Spleen (tissue), 11 donors: ENCODE results near the gene OSGIN1. TPM values are rescaled to one million over a fixed set of nuclear protein-coding genes. Genes with fewer than 3 reads are reported as not detected.

ENCODE experiments used
- DNase-seq: peaks from one replicate; pipeline ENCODE4 v3.0.0-alpha.2; 2020
- H3K27ac ChIP-seq, 8 donors: fragments of 200-600 bp; sonication (generic) in 7 of 8; 1 replicate in 4 of 8; 2 replicates in 4 of 8; pipeline versions ENCODE4 v1.5.0 to v1.8.0; 2016 to 2021; ENCODE audit warnings: inconsistent platforms in 4 of 8, mild to moderate bottlenecking in 4 of 8, moderate library complexity in 1 of 8
- H3K27me3 ChIP-seq, 7 donors: fragments of 200-600 bp; sonication (generic) in 6 of 7; replicated peaks in 1 of 7; 1 replicate in 4 of 7; 2 replicates in 3 of 7; pipeline versions ENCODE4 v1.5.0 to v1.8.0; 2016 to 2021; ENCODE audit warnings: inconsistent platforms in 3 of 7, mild to moderate bottlenecking in 1 of 7
- H3K36me3 ChIP-seq, 6 donors: fragments of 200-600 bp; sonication (generic) in 5 of 6; 1 replicate in 4 of 6; 2 replicates in 2 of 6; pipeline versions ENCODE4 v1.5.0 to v1.8.0; 2016 to 2021; ENCODE audit warnings: inconsistent platforms in 2 of 6
- H3K4me1 ChIP-seq, 6 donors: fragments of 200-600 bp; sonication (generic) in 5 of 6; 1 replicate in 3 of 6; 2 replicates in 3 of 6; pipeline versions ENCODE4 v1.5.0 to v1.8.0; 2016 to 2021; ENCODE audit warnings: inconsistent platforms in 3 of 6
- H3K4me3 ChIP-seq, 8 donors: fragments of 200-600 bp; sonication (generic) in 7 of 8; 1 replicate in 4 of 8; 2 replicates in 4 of 8; pipeline versions ENCODE4 v1.5.0 to v1.8.0; 2016 to 2021; ENCODE audit warnings: inconsistent platforms in 4 of 8, mild to moderate bottlenecking in 4 of 8, moderate library complexity in 2 of 8
- H3K9me3 ChIP-seq, 8 donors: fragments of 200-600 bp; sonication (generic) in 7 of 8; 1 replicate in 4 of 8; 2 replicates in 4 of 8; pipeline versions ENCODE4 v1.5.0 to v1.8.0; 2016 to 2021; ENCODE audit warnings: inconsistent platforms in 4 of 8
- CTCF ChIP-seq, 11 experiments: fragments of 200-600 bp in 7 of 11; fragments of 450-650 bp in 4 of 11; sonication (generic) in 4 of 11; IDR thresholded peaks in 8 of 11; conservative IDR thresholded peaks in 3 of 11; 1 replicate in 7 of 11; 2 replicates in 4 of 11; pipeline versions ENCODE4 v1.4.0 to v1.8.0; 2016 to 2021; ENCODE audit warnings: antibody characterized with exemption in 11 of 11, inconsistent platforms in 4 of 11, mild to moderate bottlenecking in 1 of 11
- POLR2A ChIP-seq, 3 donors: fragments of 450-650 bp; IDR thresholded peaks; one replicate each; pipeline ENCODE4 v1.5.1; 2017; ENCODE audit warnings: antibody characterized with exemption in 3 of 3, mild to moderate bottlenecking in 1 of 3
- POLR2AphosphoS5 ChIP-seq, 3 donors: sonication (generic); formaldehyde crosslinking; IDR thresholded peaks; one replicate each; pipeline ENCODE4 v1.5.1; 2017; ENCODE audit warnings: antibody characterized with exemption in 3 of 3
- WGBS, 5 donors: extraction: QIAGEN DNeasy Blood & Tissue Kit in 3 of 5; methylation state at CpG; one replicate each; pipeline versions ENCODE4 v1.1.5 to v1.1.7; 2013 to 2018; 5-methylcytosine and 5-hydroxymethylcytosine counted together
- intact Hi-C: fragments of 100-400 bp; cut with DNase I; formaldehyde crosslinking; loops from one replicate; pipeline ENCODE4 v1.15.0; 2023; ENCODE audit warnings: low total_unique reads
- polyA plus RNA-seq, 3 donors: library from polyadenylated mRNA; stranded (reverse); fragments of 200-250 nt; gene quantifications; one replicate each; pipeline ENCODE4 v1.2.1, GENCODE V29; 2013
- total RNA-seq, 7 donors: library from RNA; depleted of rRNA in 3 of 7; stranded (reverse); fragments of >200 nt in 3 of 7; fragmentation: NEBNext Ultra II Directional in 4 of 7; extraction: Animal tissue kit (Norgen Biotek cat#: 25700) in 4 of 7; gene quantifications; one replicate each; pipeline versions ENCODE4 v1.1.0 to v1.2.1, GENCODE V29; 2016 to 2021
- donor health status: healthy with polysubstance abuse.
- donor health status: DM: no; HTN: no; CAD: no; lungs with moderate emphysema.
- donor health status: DM: no; HTN: no; CAD: no.
- donor health status: Bipolar disorder and iron deficiency.
- donor health status: healthy.
- donor health status: DM: no; HTN: no; CAD: no.
- donor health status: DM: yes; HTN: yes; CAD: no.

Gene OSGIN1
- total and polyA plus RNA-seq, 10 donors = 2.3 to 13.5 (median 9.0) TPM

DNA sequence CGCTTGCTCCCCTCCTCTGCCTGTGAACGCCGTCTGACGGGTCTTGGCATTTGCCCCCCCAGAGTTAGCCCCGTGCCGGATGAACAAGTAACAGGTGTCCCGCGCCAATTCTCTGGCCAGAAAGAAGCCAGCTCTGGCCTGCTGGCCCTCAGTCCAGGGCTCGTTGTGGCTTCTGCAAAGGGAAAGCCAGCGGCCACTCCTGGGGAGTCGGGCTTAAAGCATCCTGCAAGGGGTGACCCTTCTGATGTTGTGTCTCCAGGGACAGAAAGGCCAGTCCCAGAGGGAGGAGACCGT, 18.4 kb upstream of the OSGIN1 start:
- Histone ChIP-seq H3K27ac (no peak overlapping the region), H3K4me1 (peaks cover 0 to 30% (median 9%) of the 10 kb centered on the region in 6 donors), H3K9me3 (no peaks in the 10 kb centered on the region), H3K4me3 (no peak overlapping the region), H3K36me3 (no peaks in the 10 kb centered on the region), H3K27me3 (no peaks in the 10 kb centered on the region)
- no peak for DNase-seq
- WGBS, 5 donors = 72 to 83% (median 80%) methylated on average over 11 to 12 of the region's 12 CpGs
- peak in 1 of 3 donors; percentile 18 for TF ChIP-seq POLR2AphosphoS5 (IDR thresholded peaks at IDR 0.05)
- TF ChIP-seq POLR2A (IDR thresholded peaks at IDR 0.05) = no peak
- TF ChIP-seq CTCF (IDR thresholded peaks at IDR 0.05 in 8 of 11, conservative IDR thresholded peaks at IDR 0.05 in 3 of 11) = no peak
- intact Hi-C loops = no loop called here

GRCh38 chr16:83935005-83935857, 17.8 kb upstream of the OSGIN1 start:
- Histone ChIP-seq H3K9me3 (no peaks in the 10 kb centered on the region), H3K36me3 (no peaks in the 10 kb centered on the region), H3K27me3 (no peaks in the 10 kb centered on the region), H3K27ac (no peak overlapping the region), H3K4me1 (peaks cover 0 to 32% (median 9%) of the 10 kb centered on the region in 6 donors), H3K4me3 (no peak overlapping the region)
- WGBS, 5 donors = 85 to 91% (median 88%) methylated on average over 23 to 30 of the region's 30 CpGs
- no peak for DNase-seq
- TF ChIP-seq POLR2AphosphoS5 (IDR thresholded peaks at IDR 0.05) (no peak), CTCF (IDR thresholded peaks at IDR 0.05 in 8 of 11, conservative IDR thresholded peaks at IDR 0.05 in 3 of 11) (no peak), POLR2A (IDR thresholded peaks at IDR 0.05) (no peak)
- intact Hi-C loops = no loop called here

DNA sequence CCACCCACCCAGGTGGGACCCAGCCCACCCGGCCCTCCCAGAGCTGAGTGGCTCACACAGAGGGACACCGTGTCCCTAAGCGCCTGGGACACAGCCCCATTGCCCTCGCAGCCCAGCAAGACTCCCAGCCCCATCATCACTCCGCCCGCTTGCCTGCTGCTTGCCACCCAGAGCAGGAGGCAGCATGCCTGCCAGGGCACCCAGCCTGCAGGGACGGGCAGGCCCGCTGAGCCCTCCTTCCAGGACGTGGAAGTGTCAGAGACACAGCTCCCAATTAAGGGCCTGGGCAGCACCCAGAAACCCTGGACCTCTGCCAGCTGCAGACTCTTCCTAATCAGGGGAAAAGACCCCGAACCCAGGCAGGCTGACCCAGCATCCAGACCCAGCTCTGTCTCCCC, 17.2 kb upstream of the OSGIN1 start:
- Histone ChIP-seq H3K4me3 (no peak overlapping the region), H3K27ac (no peak overlapping the region), H3K9me3 (no peaks in the 10 kb centered on the region), H3K4me1 (peaks cover 0 to 26% (median 8%) of the 10 kb centered on the region in 6 donors), H3K27me3 (no peaks in the 10 kb centered on the region), H3K36me3 (no peaks in the 10 kb centered on the region)
- TF ChIP-seq POLR2AphosphoS5 (IDR thresholded peaks at IDR 0.05) (no peak), POLR2A (IDR thresholded peaks at IDR 0.05) (no peak), CTCF (IDR thresholded peaks at IDR 0.05 in 8 of 11, conservative IDR thresholded peaks at IDR 0.05 in 3 of 11) (no peak)
- 88 to 96% (median 90%) methylated on average over 6 to 10 of the region's 10 CpGs for WGBS, 5 donors
- DNase-seq = no peak
- intact Hi-C loops = no loop called here

DNA sequence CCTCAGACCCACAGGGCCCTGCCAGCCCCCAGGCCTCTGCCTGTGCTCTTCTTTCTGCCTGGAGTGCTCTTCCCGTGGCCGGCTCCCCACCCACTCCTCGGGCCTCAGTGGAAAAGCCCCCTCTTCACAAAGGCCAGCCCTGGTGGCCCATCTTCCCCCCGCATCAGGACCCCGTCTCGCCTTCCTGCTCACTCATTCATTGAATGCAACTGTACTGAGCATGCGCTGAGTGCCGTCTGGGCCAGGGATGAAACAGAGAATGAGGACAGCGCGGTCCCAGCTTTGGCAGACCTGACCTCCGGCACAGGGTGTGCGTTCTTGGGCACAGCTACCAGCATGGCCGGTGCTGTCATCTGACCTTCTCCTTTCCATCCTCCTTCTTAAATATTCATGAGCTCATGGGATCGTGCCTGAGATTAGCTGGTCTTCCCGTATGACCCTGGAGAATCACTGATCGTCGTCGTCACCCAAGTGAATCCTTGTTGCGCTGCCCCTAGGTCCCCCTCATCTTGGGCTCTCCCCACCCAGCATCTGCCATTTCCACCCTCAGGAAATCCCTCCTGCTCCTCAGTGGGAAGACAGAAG, 16.4 kb upstream of the OSGIN1 start:
- H3K27ac ChIP-seq = no peak overlapping the region
- 93 to 95% (median 93%) methylated on average over 19 of the region's 19 CpGs for WGBS, 5 donors
- no peak for TF ChIP-seq CTCF (IDR thresholded peaks at IDR 0.05 in 8 of 11, conservative IDR thresholded peaks at IDR 0.05 in 3 of 11)
- no peak for TF ChIP-seq POLR2A (IDR thresholded peaks at IDR 0.05)
- no peak for TF ChIP-seq POLR2AphosphoS5 (IDR thresholded peaks at IDR 0.05)
- DNase-seq = no peak
- intact Hi-C loops = no loop called here
- H3K27me3 ChIP-seq = no peaks in the 10 kb centered on the region
- no peak overlapping the region for H3K4me3 ChIP-seq
- no peaks in the 10 kb centered on the region for H3K36me3 ChIP-seq
- peaks cover 0 to 22% (median 8%) of the 10 kb centered on the region in 6 donors for H3K4me1 ChIP-seq
- no peaks in the 10 kb centered on the region for H3K9me3 ChIP-seq
